GM06990 (cell line): ENCODE measurements around the gene AURKB.
A peak's percentile ranks its signal among the peaks of the same experiment; 100 is the strongest.

ENCODE experiments used
- DNase-seq: peaks from one replicate; pipeline ENCODE4 v3.0.0-alpha.2; 2011; ENCODE audit not compliant: insufficient read length; ENCODE audit errors: extremely low read depth
- H3K27me3 ChIP-seq: replicated peaks from 2 replicates; pipeline ENCODE4 v1.6.0; 2011; ENCODE audit warnings: low read length; ENCODE audit not compliant: control insufficient read depth, insufficient read depth
- H3K36me3 ChIP-seq: 2 replicates; pipeline ENCODE4 v1.5.1; 2011; ENCODE audit warnings: low read length; ENCODE audit not compliant: control insufficient read depth, insufficient read depth
- H3K4me3 ChIP-seq: replicated peaks from 2 replicates; pipeline ENCODE4 v1.5.1; 2011; ENCODE audit warnings: low read depth, mild to moderate bottlenecking, control low read depth, low read length
- TF ChIP-seq, protein P1 (sequence below): IDR thresholded peaks from 2 replicates; pipeline ENCODE4 v1.5.1; 2011; ENCODE audit warnings: low read length, control low read depth, mild to moderate bottlenecking, inconsistent platforms; ENCODE audit not compliant: insufficient read depth, poor library complexity, severe bottlenecking

AURKB gene

DNA sequence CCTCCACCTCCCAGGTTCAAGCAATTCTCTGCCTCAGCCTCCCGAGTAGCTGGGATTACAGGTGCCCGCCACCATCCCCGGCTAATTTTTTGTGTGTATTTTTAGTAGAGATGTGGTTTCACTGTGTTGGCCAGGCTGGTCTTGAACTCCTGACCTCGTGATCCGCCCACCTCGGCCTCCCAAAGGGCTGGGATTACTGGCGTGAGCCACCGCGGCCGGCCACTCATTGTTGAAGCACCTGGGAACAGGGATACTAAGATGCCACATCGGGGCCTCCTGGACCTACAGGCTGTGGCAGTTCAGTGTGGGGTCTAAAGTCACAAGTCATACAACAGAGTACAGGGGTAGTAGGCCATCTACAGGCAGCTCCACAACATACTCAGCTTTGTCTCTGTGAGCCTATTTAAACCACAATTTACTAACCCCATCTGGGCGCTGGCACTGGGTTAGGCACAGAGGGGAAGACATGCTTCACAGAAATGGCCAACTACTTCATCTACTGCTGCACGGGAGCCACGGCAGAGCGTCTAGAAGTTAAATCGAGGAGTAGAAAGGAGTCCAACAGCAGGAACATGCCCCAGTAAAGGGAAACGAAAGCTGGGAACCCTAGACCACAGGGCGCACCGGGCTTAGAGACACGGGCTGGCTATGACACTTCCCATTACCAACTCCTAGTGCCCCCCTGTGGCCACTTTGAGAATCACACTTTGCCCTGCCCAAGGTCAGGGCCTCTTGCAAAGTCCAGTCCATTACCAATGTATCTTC, 51.9 kb downstream of the AURKB start:
- DNase-seq, result peak; percentile 57
- no peak overlapping the region for H3K4me3 ChIP-seq

DNA sequence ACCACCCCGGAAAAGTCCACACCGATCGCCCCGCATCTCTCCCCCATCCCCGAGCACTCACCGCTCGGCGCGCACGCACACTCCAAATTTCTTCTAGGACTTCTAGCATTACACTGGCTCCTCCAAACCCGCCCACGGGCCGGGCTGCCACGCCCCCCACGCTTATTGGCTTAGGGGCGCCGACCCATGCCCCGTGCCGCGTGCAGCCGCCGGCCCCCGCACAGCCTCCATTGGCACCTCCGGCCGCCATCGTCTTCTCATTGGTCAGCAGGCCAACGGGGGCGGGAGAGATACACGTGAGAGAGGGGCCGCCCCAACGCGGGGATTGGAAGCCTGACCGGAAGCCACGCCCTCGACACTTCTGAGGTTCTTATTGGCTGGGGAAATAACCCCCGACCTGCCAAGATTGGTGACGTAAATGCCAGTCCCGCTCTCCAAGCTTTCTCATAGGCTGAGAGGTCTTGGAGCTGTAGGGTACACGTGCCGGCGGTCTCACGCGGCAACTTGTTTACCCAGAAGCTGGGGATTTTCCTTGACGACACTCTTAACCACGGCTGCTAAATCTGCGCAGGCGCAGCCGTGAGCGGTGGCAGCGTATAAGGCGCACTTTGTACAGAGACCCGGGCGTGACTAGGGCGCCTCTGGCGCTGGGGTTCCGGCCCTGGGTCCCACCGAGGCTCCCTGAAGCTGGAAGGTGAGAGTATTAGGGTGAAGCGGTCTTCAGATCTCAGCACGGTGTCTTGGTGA, 54.0 kb downstream of the AURKB start:
- TF ChIP-seq, protein P1, sequence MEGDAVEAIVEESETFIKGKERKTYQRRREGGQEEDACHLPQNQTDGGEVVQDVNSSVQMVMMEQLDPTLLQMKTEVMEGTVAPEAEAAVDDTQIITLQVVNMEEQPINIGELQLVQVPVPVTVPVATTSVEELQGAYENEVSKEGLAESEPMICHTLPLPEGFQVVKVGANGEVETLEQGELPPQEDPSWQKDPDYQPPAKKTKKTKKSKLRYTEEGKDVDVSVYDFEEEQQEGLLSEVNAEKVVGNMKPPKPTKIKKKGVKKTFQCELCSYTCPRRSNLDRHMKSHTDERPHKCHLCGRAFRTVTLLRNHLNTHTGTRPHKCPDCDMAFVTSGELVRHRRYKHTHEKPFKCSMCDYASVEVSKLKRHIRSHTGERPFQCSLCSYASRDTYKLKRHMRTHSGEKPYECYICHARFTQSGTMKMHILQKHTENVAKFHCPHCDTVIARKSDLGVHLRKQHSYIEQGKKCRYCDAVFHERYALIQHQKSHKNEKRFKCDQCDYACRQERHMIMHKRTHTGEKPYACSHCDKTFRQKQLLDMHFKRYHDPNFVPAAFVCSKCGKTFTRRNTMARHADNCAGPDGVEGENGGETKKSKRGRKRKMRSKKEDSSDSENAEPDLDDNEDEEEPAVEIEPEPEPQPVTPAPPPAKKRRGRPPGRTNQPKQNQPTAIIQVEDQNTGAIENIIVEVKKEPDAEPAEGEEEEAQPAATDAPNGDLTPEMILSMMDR, result no peak
- H3K36me3 ChIP-seq, result peaks cover 5% of the 10 kb centered on the region
- DNase-seq, result peak; percentile 100
- no peaks in the 10 kb centered on the region for H3K27me3 ChIP-seq
- peak overlapping the region; percentile 62 for H3K4me3 ChIP-seq

More for the DNA sequence above, 51.9 kb downstream of the AURKB start:
- Histone ChIP-seq H3K27me3 (no peaks in the 10 kb centered on the region), H3K36me3 (peaks cover 5% of the 10 kb centered on the region)
- TF ChIP-seq, protein P1, result peak; percentile 82

DNA sequence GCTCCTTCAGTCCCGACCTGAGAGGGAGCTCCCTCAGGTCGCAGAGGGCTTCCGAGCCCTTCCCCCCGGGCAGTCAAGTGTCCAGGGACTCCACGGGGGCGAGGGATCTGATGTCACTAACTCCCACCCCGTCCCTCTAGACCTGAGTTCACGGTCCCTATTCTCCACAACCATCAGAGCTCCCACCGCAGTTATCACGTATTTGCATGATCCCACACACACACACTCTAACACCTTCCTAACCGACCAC, 54.5 kb downstream of the AURKB start:
- Histone ChIP-seq H3K36me3 (peaks cover 4% of the 10 kb centered on the region), H3K27me3 (no peaks in the 10 kb centered on the region), H3K4me3 (peak overlapping the region; percentile 62)
- TF ChIP-seq, protein P1, result no peak
- no peak for DNase-seq

DNA sequence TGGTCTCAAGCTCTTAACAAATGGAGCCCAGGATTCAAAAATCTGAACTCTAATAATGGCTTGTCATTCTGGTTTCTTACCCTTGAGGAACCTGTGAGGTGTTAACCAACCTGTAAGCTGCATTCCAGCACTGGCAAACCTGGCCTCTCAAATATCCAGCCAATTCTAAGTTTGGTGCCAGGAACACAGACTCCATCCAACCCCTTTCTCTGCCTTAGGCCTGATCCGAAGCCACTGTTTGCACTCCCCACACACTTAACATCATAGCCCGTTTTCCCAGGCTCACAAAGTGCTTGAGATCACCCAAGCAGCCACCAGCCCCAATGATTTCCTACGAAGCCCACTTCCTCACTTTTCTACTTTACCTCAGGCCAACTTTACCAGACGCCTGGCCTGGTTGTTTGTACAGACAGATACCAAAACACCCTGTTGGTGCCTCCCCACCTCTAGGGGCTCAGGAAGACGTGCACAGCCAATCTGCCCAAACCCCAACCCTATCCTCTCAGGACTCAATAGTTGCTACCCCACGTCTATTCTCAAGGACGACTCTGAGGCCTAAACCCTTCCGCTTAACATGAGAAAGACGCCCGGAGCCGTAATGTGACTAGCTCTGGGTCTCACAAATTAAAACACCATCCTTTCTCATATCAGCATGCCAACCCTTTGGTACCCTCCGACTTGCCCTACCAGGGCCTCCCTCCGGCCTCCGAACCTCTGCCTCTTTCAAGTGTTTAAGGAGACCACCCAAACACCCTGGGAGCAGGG, 55.0 kb downstream of the AURKB start:
- TF ChIP-seq, protein P1, result no peak
- Histone ChIP-seq H3K27me3 (no peaks in the 10 kb centered on the region), H3K4me3 (peak overlapping the region; percentile 62), H3K36me3 (peaks cover 2% of the 10 kb centered on the region; the same call in 1 of the 2 replicates)
- DNase-seq, result no peak
